SK-N-SH treated with all-trans-retinoic acid at 6 μM for 48 hours (cell line): ENCODE results near the gene WDR77.

Experiments
- ATAC-seq: fragments of 200-7000 bp; cut with Tn5 transposase; 3 replicates; pipeline ENCODE4 v1.9.1; 2020; ENCODE audit warnings: mild to moderate bottlenecking, moderate library complexity
- ARNTL ChIP-seq: fragments of 450-650 bp; formaldehyde crosslinking; IDR thresholded peaks from 2 replicates; pipeline ENCODE4 v1.5.0; 2020; ENCODE audit warnings: low read depth, mild to moderate bottlenecking, moderate library complexity, borderline replicate concordance
- BACH2 ChIP-seq: fragments of 250-450 bp; sonication (Bioruptor Pico); IDR thresholded peaks from 2 replicates; pipeline ENCODE4 v1.9.0; 2021; ENCODE audit warnings: mild to moderate bottlenecking, borderline replicate concordance
- CSDC2 ChIP-seq: fragments of 250-450 bp; sonication (Bioruptor Pico); IDR thresholded peaks from 2 replicates; pipeline ENCODE4 v1.5.0; 2020; ENCODE audit warnings: mild to moderate bottlenecking, moderate library complexity
- ESRRG ChIP-seq: fragments of 250-450 bp; sonication (Bioruptor Pico); IDR thresholded peaks from 2 replicates; pipeline ENCODE4 v1.6.1; 2021; ENCODE audit warnings: mild to moderate bottlenecking
- OSR1 ChIP-seq: fragments of 250-450 bp; sonication (Bioruptor Pico); IDR thresholded peaks from 2 replicates; pipeline ENCODE4 v1.8.0; 2022; ENCODE audit warnings: moderate library complexity, mild to moderate bottlenecking, inconsistent platforms
- PPARA ChIP-seq: fragments of 250-450 bp; sonication (Bioruptor Pico); IDR thresholded peaks from 2 replicates; pipeline ENCODE4 v1.5.0; 2020; ENCODE audit warnings: mild to moderate bottlenecking, borderline replicate concordance
- SNAI2 ChIP-seq: fragments of 250-450 bp; sonication (Bioruptor Pico); IDR thresholded peaks from 2 replicates; pipeline ENCODE4 v1.5.0; 2020; ENCODE audit warnings: mild to moderate bottlenecking, moderate library complexity
- TCF4 ChIP-seq: fragments of 250-450 bp; sonication (Bioruptor Pico); IDR thresholded peaks from 2 replicates; pipeline ENCODE4 v1.8.0; 2021; ENCODE audit warnings: mild to moderate bottlenecking, moderate library complexity, borderline replicate concordance
- ZC3H10 ChIP-seq: fragments of 250-450 bp; sonication (Bioruptor Pico); IDR thresholded peaks from 2 replicates; pipeline ENCODE4 v1.5.1; 2021; ENCODE audit warnings: mild to moderate bottlenecking, moderate library complexity
- ZFP3 ChIP-seq: fragments of 250-450 bp; sonication (Bioruptor Pico); IDR thresholded peaks from 2 replicates; pipeline ENCODE4 v1.5.0; 2020; ENCODE audit warnings: mild to moderate bottlenecking, moderate library complexity
- ZFP30 ChIP-seq: fragments of 450-650 bp; formaldehyde crosslinking; IDR thresholded peaks from 2 replicates; pipeline ENCODE4 v1.5.0; 2022; ENCODE audit warnings: mild to moderate bottlenecking, moderate library complexity
- ZNF565 ChIP-seq: fragments of 450-650 bp; formaldehyde crosslinking; conservative IDR thresholded peaks from 2 replicates; pipeline ENCODE4 v1.5.0; 2020; ENCODE audit warnings: low read depth, mild to moderate bottlenecking, moderate library complexity
- ZNF70 ChIP-seq: fragments of 450-650 bp; formaldehyde crosslinking; IDR thresholded peaks from 2 replicates; pipeline ENCODE4 v1.5.0; 2020; ENCODE audit warnings: mild to moderate bottlenecking, moderate library complexity
- ZNF8 ChIP-seq: fragments of 450-650 bp; formaldehyde crosslinking; IDR thresholded peaks from 2 replicates; pipeline ENCODE4 v1.5.0; 2020; ENCODE audit warnings: mild to moderate bottlenecking, moderate library complexity
- TF ChIP-seq, protein P1 (sequence below): fragments of 250-450 bp; sonication (Bioruptor Pico); IDR thresholded peaks from 2 replicates; pipeline ENCODE4 v1.5.0; 2020; ENCODE audit warnings: mild to moderate bottlenecking, moderate library complexity
- TF ChIP-seq, protein P2 (sequence below): fragments of 250-450 bp; sonication (Bioruptor Pico); IDR thresholded peaks from 2 replicates; pipeline ENCODE4 v1.8.0; 2020; ENCODE audit warnings: mild to moderate bottlenecking, moderate library complexity, borderline replicate concordance
- TF ChIP-seq, protein P3 (sequence below): fragments of 250-450 bp; sonication (Bioruptor Pico); IDR thresholded peaks from 2 replicates; pipeline ENCODE4 v1.8.0; 2021; ENCODE audit warnings: low read depth, mild to moderate bottlenecking, moderate library complexity, borderline replicate concordance

WDR77 gene

DNA sequence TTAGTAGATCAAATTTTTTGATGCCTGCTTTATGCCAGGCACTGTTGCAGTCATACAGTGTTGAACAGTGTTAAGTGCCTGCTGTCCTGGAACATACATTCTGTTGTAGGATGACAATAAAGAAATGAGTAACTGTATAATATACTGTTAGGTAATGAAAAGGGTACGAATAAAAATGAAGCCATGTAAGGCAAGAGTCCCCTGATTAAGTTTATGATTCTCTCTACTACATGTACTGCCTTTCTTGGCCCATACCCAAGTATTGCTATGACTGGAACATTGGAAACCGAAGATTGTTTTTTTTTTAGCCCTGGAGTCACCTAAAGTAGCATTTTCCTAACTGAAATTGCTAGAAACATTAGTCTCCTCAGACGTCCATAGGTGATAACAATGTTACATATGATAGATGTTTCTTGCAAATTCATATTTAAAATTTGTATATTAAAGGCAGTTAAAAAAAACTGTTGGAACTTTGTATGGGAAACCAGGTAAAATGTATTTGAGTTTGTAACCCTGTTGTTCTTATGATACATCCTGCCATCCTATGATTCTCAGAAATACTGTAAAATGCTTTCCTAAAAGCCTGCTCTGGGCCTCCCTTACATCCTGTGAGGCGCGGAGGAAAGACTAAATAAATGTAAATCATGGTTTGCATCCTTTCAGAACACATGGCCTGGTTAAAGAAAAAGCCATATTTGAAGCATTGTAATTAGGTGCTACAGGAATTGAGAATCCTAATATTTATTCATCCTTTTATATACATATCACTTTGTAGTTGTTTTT, 6.0 kb upstream of the WDR77 start:
- TF ChIP-seq PPARA (CRISPR knock-in tag) (no peak), TCF4 (CRISPR knock-in tag) (no peak), OSR1 (CRISPR knock-in tag) (no peak), BACH2 (CRISPR knock-in tag) (no peak), ZFP3 (CRISPR knock-in tag) (no peak), ZNF70 (CRISPR knock-in tag) (no peak), ARNTL (CRISPR knock-in tag) (no peak), SNAI2 (CRISPR knock-in tag) (no peak), ZFP30 (CRISPR knock-in tag) (no peak)
- TF ChIP-seq, protein P1, sequence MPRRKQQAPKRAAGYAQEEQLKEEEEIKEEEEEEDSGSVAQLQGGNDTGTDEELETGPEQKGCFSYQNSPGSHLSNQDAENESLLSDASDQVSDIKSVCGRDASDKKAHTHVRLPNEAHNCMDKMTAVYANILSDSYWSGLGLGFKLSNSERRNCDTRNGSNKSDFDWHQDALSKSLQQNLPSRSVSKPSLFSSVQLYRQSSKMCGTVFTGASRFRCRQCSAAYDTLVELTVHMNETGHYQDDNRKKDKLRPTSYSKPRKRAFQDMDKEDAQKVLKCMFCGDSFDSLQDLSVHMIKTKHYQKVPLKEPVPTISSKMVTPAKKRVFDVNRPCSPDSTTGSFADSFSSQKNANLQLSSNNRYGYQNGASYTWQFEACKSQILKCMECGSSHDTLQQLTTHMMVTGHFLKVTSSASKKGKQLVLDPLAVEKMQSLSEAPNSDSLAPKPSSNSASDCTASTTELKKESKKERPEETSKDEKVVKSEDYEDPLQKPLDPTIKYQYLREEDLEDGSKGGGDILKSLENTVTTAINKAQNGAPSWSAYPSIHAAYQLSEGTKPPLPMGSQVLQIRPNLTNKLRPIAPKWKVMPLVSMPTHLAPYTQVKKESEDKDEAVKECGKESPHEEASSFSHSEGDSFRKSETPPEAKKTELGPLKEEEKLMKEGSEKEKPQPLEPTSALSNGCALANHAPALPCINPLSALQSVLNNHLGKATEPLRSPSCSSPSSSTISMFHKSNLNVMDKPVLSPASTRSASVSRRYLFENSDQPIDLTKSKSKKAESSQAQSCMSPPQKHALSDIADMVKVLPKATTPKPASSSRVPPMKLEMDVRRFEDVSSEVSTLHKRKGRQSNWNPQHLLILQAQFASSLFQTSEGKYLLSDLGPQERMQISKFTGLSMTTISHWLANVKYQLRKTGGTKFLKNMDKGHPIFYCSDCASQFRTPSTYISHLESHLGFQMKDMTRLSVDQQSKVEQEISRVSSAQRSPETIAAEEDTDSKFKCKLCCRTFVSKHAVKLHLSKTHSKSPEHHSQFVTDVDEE (CRISPR knock-in tag): no peak
- TF ChIP-seq, protein P2, sequence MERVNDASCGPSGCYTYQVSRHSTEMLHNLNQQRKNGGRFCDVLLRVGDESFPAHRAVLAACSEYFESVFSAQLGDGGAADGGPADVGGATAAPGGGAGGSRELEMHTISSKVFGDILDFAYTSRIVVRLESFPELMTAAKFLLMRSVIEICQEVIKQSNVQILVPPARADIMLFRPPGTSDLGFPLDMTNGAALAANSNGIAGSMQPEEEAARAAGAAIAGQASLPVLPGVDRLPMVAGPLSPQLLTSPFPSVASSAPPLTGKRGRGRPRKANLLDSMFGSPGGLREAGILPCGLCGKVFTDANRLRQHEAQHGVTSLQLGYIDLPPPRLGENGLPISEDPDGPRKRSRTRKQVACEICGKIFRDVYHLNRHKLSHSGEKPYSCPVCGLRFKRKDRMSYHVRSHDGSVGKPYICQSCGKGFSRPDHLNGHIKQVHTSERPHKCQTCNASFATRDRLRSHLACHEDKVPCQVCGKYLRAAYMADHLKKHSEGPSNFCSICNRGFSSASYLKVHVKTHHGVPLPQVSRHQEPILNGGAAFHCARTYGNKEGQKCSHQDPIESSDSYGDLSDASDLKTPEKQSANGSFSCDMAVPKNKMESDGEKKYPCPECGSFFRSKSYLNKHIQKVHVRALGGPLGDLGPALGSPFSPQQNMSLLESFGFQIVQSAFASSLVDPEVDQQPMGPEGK (CRISPR knock-in tag): no peak
- ATAC-seq: no peak

DNA sequence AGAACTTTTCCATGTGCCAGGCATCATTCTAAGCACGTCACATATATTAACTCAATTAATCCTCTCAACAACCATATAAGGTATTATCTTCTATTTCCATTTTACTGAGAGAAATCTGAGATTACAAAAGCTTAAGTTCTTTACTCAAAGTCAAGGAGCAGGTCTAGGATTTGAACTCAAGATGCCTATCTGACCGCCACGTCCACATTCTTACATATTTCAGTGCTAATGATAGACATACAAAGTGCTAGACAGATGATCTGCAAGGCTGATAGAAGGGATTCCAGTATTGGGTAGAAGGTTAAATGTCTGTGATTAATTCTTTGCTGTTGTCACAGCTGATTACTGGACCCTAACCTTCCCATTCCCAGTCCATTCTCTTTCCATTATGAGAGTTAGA, 4.7 kb upstream of the WDR77 start:
- no peak for TF ChIP-seq ZC3H10
- TF ChIP-seq, protein P3, sequence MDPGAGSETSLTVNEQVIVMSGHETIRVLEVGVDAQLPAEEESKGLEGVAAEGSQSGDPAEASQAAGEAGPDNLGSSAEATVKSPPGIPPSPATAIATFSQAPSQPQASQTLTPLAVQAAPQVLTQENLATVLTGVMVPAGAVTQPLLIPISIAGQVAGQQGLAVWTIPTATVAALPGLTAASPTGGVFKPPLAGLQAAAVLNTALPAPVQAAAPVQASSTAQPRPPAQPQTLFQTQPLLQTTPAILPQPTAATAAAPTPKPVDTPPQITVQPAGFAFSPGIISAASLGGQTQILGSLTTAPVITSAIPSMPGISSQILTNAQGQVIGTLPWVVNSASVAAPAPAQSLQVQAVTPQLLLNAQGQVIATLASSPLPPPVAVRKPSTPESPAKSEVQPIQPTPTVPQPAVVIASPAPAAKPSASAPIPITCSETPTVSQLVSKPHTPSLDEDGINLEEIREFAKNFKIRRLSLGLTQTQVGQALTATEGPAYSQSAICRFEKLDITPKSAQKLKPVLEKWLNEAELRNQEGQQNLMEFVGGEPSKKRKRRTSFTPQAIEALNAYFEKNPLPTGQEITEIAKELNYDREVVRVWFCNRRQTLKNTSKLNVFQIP (CRISPR knock-in tag): no peak
- no peak for TF ChIP-seq ZNF8
- TF ChIP-seq ZNF565 (CRISPR knock-in tag): no peak
- TF ChIP-seq, protein P1 (CRISPR knock-in tag): no peak
- TF ChIP-seq CSDC2 (CRISPR knock-in tag): no peak
- TF ChIP-seq, protein P2 (CRISPR knock-in tag): no peak
- ATAC-seq: no peak

DNA sequence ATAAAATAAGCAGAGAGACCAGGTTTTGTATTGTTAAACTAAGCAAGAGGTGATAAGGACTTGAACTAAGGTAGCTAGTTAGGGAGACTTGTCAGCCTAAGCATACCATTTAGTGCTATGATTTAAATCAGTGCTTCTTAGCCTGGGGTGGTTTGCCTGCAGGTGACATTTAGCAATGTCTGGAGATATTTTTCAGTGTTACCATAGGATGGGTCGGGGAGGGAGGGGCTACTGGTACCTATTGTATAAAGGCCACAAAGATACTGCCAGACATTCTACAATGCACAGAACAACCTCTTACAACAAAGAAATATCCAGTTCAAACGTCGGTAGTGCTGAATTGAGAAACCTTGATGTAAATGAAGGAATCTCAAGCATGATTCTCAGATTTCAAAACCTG, 3.5 kb upstream of the WDR77 start:
- TF ChIP-seq, protein P3 (CRISPR knock-in tag): no peak
- TF ChIP-seq ESRRG (CRISPR knock-in tag) (no peak), ZFP30 (CRISPR knock-in tag) (no peak)
- ATAC-seq: no peak
